Stimulated activated CD4-positive, alpha-beta T cell treated with anti-CD3 and anti-CD28 coated beads, Interleukin-1b, Interleukin-23, amount 100 ng/mL, for 4 hours (primary cell): Measurements from ENCODE around the gene ERO1A.

Source experiments
- DNase-seq, 2 donors: peaks; one replicate each; pipeline ENCODE4 v3.0.0-alpha.2; 2020; ENCODE audit warnings: low read depth in 2 of 2

ERO1A gene

GRCh38 chr14:52607061-52607460 lies 88.3 kb downstream of the ERO1A start:
- DNase-seq: no peak

- DNase-seq: no peak
Observed at GRCh38 chr14:52602131-52602530, 93.2 kb downstream of the ERO1A start.

- no peak for DNase-seq
Observed at GRCh38 chr14:52599974-52600373, 95.4 kb downstream of the ERO1A start.

GRCh38 chr14:52598568-52598967 lies 96.8 kb downstream of the ERO1A start:
- DNase-seq: no peak

GRCh38 chr14:52596861-52597260 lies 98.5 kb downstream of the ERO1A start:
- no peak for DNase-seq

- no peak for DNase-seq
Observed at GRCh38 chr14:52596320-52596719, 99.0 kb downstream of the ERO1A start.

- no peak for DNase-seq
Observed at GRCh38 chr14:52590318-52590717, 105.0 kb downstream of the ERO1A start.
